PFSK-1 (cell line): Measurements from ENCODE around the gene PALM2AKAP2.

Source experiments
- FOXP2 ChIP-seq: optimal IDR thresholded peaks from 2 replicates; pipeline ENCODE3; 2011; ENCODE audit warnings: borderline replicate concordance, control low read depth, inconsistent platforms; ENCODE audit not compliant: insufficient read depth; ENCODE audit errors: extremely low read length, extremely low read depth
- POLR2AphosphoS5 ChIP-seq: IDR thresholded peaks from 2 replicates; pipeline ENCODE4 v1.6.1; 2012; ENCODE audit warnings: low read depth, mild to moderate bottlenecking, control low read depth, low read length, moderate library complexity
- SIN3A ChIP-seq: IDR thresholded peaks from 2 replicates; pipeline ENCODE4 v1.6.1; 2012; ENCODE audit warnings: mild to moderate bottlenecking, low read length, moderate library complexity, borderline replicate concordance; ENCODE audit not compliant: insufficient read depth
- TAF1 ChIP-seq: IDR thresholded peaks from 2 replicates; pipeline ENCODE4 v1.6.1; 2012; ENCODE audit warnings: low read length, control low read depth, borderline replicate concordance; ENCODE audit not compliant: insufficient read depth
- TF ChIP-seq, protein P1 (sequence below), 2 experiments: IDR thresholded peaks; 2 replicates each; pipeline versions ENCODE4 v1.6.1 to v1.8.0; 2011 to 2012; ENCODE audit warnings: low read depth in 2 of 2, low read length in 2 of 2, control low read depth in 1 of 2, inconsistent platforms in 1 of 2, mild to moderate bottlenecking in 1 of 2, moderate library complexity in 1 of 2; ENCODE audit not compliant: insufficient read depth in 1 of 2

The PALM2AKAP2 gene

DNA sequence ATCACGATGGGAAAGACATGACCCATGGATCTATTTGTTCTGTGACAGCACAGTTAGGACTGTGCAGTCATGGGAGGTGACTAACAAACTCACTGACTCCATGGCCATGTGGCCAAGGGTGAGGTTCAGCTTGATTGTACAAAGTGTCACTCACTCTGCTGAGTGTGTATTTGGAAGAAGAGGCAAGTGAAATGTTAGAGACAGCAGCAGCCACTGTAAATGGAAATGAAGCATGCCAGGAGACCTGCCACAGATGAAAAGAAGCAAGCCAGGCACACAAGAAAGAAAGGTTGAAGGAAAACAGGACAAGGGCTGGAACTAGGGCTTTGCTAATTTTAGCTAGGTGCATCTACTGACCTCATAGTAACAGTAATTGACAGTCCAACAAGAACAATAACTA, 42.7 kb upstream of the PALM2AKAP2 start:
- TF ChIP-seq POLR2AphosphoS5 (no peak), TAF1 (no peak), FOXP2 (no peak), SIN3A (no peak)
- TF ChIP-seq, protein P1, sequence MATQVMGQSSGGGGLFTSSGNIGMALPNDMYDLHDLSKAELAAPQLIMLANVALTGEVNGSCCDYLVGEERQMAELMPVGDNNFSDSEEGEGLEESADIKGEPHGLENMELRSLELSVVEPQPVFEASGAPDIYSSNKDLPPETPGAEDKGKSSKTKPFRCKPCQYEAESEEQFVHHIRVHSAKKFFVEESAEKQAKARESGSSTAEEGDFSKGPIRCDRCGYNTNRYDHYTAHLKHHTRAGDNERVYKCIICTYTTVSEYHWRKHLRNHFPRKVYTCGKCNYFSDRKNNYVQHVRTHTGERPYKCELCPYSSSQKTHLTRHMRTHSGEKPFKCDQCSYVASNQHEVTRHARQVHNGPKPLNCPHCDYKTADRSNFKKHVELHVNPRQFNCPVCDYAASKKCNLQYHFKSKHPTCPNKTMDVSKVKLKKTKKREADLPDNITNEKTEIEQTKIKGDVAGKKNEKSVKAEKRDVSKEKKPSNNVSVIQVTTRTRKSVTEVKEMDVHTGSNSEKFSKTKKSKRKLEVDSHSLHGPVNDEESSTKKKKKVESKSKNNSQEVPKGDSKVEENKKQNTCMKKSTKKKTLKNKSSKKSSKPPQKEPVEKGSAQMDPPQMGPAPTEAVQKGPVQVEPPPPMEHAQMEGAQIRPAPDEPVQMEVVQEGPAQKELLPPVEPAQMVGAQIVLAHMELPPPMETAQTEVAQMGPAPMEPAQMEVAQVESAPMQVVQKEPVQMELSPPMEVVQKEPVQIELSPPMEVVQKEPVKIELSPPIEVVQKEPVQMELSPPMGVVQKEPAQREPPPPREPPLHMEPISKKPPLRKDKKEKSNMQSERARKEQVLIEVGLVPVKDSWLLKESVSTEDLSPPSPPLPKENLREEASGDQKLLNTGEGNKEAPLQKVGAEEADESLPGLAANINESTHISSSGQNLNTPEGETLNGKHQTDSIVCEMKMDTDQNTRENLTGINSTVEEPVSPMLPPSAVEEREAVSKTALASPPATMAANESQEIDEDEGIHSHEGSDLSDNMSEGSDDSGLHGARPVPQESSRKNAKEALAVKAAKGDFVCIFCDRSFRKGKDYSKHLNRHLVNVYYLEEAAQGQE (IDR thresholded peaks at IDR 0.05; ENCODE audit: insufficient read depth in 1 of 2, low read depth in 2 of 2, low read length in 2 of 2): no peak

DNA sequence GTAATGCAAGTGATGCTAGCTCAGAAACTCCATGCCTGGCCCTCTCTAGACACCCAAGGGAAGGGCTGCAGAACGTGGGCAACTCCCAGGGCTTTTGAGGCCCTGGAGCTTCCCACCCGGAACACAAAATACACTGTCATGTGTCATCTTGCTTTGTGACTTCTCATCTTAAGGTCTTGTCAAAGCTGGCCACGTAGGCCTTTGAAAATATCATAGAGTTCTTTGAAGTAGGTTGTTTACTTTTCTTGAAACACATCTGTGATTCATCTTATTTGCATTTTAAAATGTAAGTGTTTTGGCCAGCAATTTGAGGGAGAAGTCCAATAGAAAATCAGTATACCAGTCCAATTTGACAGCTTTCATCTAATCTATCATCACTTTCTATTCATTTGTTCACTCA, 40.2 kb upstream of the PALM2AKAP2 start:
- TF ChIP-seq TAF1 (no peak), FOXP2 (no peak), SIN3A (no peak), POLR2AphosphoS5 (no peak)
- TF ChIP-seq, protein P1 (IDR thresholded peaks at IDR 0.05; ENCODE audit: insufficient read depth in 1 of 2, low read depth in 2 of 2, low read length in 2 of 2): no peak

DNA sequence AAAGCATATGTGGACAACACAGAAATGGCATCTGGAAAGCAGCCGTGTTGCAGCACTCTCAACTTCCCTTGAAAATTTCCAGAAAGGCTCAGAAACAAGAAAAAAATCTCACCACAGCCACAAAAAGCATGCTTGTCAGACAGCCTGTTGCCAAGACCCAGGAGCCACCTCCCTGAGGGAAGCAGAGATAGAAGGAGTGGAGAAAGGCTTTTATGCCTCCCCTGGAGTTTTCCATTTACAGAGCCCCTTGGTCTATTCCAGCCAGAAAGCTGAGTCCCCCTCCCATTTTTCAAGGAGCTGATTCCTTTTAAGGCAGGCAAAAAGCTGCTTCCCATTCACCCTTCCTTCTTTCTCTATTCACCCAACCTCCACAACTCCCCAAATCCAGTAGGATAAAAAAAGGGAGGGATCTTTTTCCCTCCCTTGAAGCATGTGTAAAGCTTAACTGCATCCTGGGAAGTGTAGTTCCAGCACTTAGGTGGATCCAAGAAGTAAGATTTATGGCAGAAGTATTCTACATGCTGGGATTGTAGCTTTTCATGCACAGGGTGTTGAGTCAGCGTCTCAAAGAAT, 37.1 kb upstream of the PALM2AKAP2 start:
- TF ChIP-seq TAF1 (no peak), SIN3A (no peak), POLR2AphosphoS5 (no peak), FOXP2 (no peak)
- TF ChIP-seq, protein P1 (IDR thresholded peaks at IDR 0.05; ENCODE audit: insufficient read depth in 1 of 2, low read depth in 2 of 2, low read length in 2 of 2): no peak

DNA sequence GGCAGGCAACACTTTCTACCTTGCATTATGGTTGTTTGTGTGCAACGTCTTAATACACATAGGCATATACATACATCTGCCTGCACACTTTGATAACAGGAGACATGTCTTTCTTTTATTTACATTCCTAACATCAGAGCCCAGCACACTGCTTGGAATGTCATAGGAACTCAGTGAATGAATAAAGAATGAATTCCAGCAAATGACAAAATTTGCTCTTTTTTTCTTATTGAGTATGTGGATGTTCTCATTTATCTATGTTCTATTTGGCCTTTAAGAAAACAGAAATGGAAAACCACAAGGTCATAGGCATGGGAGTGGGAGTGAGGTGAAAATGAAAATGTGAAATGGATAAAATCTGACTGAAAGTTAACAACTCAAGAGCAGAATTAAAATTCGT, 36.3 kb upstream of the PALM2AKAP2 start:
- no peak for TF ChIP-seq FOXP2
- TF ChIP-seq, protein P1 (IDR thresholded peaks at IDR 0.05; ENCODE audit: insufficient read depth in 1 of 2, low read depth in 2 of 2, low read length in 2 of 2): no peak
- TF ChIP-seq TAF1: no peak
- TF ChIP-seq POLR2AphosphoS5: no peak
- TF ChIP-seq SIN3A: no peak
